ENCODE measurements around the gene TXNRD2. TPM values are rescaled to one million over a fixed set of nuclear protein-coding genes. Genes with fewer than 3 reads are reported as not detected.

TXNRD2 gene
- total and polyA plus RNA-seq, 2 experiments from 2014 or later = 11.2 to 12.4 TPM

DNA sequence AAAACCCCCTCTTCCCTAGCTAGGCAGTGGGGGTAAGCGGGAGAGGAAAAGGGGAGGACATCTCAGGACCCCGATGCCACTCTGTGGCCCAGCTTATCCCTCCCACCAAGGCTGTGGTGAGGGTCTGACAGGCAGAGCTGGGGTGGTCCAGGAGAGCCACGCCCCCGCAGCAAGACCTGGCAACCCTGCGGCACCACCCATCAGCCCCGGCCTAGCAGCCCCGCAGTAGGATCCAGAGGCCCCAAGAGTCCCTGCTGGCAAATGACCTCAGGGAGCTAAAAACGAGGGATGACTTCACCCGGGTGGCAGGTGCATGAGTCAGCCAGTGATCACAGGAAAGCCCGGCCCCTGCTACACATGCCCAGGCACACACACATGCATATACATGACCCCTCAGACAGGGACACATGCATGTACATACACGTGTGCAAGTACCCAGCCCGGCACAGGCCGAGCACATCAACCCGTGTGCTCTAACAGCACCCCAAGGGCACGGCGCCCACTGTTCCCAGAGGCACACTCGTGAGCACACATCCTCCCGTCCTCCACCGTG lies 42.7 kb upstream of the TXNRD2 start:
- Mint-ChIP-seq H3K27ac (no peak overlapping the region), H3K4me1 (peaks cover 3% of the 10 kb centered on the region; the same call in 2 of the 3 replicates)
- no peak overlapping the region for H3K4me2 ChIP-seq

More for the DNA sequence above, 42.7 kb upstream of the TXNRD2 start:
- no peak for DNase-seq (ENCODE audit: low spot score)
- no peaks in the 10 kb centered on the region for H3K27me3 ChIP-seq (ENCODE audit: insufficient read depth)
- H3K9me2 ChIP-seq (ENCODE audit: insufficient read depth) = no peaks in the 10 kb centered on the region
- peaks cover 7% of the 10 kb centered on the region for H3K27me3 Mint-ChIP-seq (ENCODE audit: insufficient read depth, low read depth, poor library complexity)
- H4K20me1 ChIP-seq (replicated peaks; ENCODE audit: insufficient read depth) = no peaks in the 10 kb centered on the region; the same call in 1 of the 2 replicates
- no peak overlapping the region for H3K4me3 ChIP-seq
- H3K79me2 ChIP-seq (replicated peaks; ENCODE audit: insufficient read depth) = peaks cover 9% of the 10 kb centered on the region
- H3K4me1 ChIP-seq (ENCODE audit: insufficient read depth) = peaks cover 8% of the 10 kb centered on the region; the same call in 1 of the 2 replicates
- no peak overlapping the region for H3K27ac ChIP-seq (ENCODE audit: low read depth)
- TF ChIP-seq REST (IDR thresholded peaks at IDR 0.05; ENCODE audit: unreplicated experiment) (no peak), CREB1 (CRISPR knock-in tag; IDR thresholded peaks at IDR 0.05; ENCODE audit: low read depth) (no peak), POLR2AphosphoS5 (IDR thresholded peaks at IDR 0.05; ENCODE audit: low read depth) (no peak), ZNF114 (CRISPR knock-in tag; IDR thresholded peaks at IDR 0.05) (no peak), STAT1 (IDR thresholded peaks at IDR 0.05; ENCODE audit: unreplicated experiment) (no peak), JUNB (IDR thresholded peaks at IDR 0.05; ENCODE audit: unreplicated experiment) (no peak), EZH2phosphoT487 (IDR thresholded peaks at IDR 0.05; ENCODE audit: unreplicated experiment) (no peak), NANOG (IDR thresholded peaks at IDR 0.05; ENCODE audit: borderline replicate concordance) (no peak)
- TF ChIP-seq, protein P1, sequence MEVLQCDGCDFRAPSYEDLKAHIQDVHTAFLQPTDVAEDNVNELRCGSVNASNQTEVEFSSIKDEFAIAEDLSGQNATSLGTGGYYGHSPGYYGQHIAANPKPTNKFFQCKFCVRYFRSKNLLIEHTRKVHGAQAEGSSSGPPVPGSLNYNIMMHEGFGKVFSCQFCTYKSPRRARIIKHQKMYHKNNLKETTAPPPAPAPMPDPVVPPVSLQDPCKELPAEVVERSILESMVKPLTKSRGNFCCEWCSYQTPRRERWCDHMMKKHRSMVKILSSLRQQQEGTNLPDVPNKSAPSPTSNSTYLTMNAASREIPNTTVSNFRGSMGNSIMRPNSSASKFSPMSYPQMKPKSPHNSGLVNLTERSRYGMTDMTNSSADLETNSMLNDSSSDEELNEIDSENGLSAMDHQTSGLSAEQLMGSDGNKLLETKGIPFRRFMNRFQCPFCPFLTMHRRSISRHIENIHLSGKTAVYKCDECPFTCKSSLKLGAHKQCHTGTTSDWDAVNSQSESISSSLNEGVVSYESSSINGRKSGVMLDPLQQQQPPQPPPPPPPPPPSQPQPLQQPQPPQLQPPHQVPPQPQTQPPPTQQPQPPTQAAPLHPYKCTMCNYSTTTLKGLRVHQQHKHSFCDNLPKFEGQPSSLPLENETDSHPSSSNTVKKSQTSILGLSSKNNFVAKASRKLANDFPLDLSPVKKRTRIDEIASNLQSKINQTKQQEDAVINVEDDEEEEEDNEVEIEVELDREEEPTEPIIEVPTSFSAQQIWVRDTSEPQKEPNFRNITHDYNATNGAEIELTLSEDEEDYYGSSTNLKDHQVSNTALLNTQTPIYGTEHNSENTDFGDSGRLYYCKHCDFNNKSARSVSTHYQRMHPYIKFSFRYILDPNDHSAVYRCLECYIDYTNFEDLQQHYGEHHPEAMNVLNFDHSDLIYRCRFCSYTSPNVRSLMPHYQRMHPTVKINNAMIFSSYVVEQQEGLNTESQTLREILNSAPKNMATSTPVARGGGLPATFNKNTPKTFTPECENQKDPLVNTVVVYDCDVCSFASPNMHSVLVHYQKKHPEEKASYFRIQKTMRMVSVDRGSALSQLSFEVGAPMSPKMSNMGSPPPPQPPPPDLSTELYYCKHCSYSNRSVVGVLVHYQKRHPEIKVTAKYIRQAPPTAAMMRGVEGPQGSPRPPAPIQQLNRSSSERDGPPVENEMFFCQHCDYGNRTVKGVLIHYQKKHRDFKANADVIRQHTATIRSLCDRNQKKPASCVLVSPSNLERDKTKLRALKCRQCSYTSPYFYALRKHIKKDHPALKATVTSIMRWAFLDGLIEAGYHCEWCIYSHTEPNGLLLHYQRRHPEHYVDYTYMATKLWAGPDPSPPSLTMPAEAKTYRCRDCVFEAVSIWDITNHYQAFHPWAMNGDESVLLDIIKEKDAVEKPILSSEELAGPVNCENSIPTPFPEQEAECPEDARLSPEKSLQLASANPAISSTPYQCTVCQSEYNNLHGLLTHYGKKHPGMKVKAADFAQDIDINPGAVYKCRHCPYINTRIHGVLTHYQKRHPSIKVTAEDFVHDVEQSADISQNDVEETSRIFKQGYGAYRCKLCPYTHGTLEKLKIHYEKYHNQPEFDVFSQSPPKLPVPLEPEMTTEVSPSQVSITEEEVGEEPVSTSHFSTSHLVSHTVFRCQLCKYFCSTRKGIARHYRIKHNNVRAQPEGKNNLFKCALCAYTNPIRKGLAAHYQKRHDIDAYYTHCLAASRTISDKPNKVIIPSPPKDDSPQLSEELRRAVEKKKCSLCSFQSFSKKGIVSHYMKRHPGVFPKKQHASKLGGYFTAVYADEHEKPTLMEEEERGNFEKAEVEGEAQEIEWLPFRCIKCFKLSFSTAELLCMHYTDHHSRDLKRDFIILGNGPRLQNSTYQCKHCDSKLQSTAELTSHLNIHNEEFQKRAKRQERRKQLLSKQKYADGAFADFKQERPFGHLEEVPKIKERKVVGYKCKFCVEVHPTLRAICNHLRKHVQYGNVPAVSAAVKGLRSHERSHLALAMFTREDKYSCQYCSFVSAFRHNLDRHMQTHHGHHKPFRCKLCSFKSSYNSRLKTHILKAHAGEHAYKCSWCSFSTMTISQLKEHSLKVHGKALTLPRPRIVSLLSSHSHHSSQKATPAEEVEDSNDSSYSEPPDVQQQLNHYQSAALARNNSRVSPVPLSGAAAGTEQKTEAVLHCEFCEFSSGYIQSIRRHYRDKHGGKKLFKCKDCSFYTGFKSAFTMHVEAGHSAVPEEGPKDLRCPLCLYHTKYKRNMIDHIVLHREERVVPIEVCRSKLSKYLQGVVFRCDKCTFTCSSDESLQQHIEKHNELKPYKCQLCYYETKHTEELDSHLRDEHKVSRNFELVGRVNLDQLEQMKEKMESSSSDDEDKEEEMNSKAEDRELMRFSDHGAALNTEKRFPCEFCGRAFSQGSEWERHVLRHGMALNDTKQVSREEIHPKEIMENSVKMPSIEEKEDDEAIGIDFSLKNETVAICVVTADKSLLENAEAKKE (CRISPR knock-in tag; IDR thresholded peaks at IDR 0.05) = no peak
- H2AFZ ChIP-seq = no peak overlapping the region
- peaks cover 5% of the 10 kb centered on the region; the same call in 2 of the 3 replicates for H3K36me3 Mint-ChIP-seq (ENCODE audit: low read depth)
- H3F3A ChIP-seq (replicated peaks; ENCODE audit: low read depth) = no peaks in the 10 kb centered on the region
- H3K9me3 Mint-ChIP-seq = no peaks in the 10 kb centered on the region
- no peak for ATAC-seq
- H3K4me3 Mint-ChIP-seq = no peak overlapping the region
- H3K36me3 ChIP-seq (ENCODE audit: insufficient read depth) = 0 out of 2 replicates have a peak, but pooled peaks cover under 1% of the 10 kb centered on the region
